ENCODE data around the gene NPIPA8. TPM values are rescaled to one million over a fixed set of nuclear protein-coding genes. Genes with fewer than 3 reads are reported as not detected.
"Not testable (repeated sequence)": the region's sequence is repeated elsewhere in the genome, so short reads cannot be mapped to it uniquely, and the experiment has no call there.

The NPIPA8 gene
- total and polyA plus RNA-seq, 9 of the 15 experiments (the other 6 are each of a cell fraction or from before 2014, with no cell fraction given): 1.8 to 28.9 (median 10.9) TPM

DNA sequence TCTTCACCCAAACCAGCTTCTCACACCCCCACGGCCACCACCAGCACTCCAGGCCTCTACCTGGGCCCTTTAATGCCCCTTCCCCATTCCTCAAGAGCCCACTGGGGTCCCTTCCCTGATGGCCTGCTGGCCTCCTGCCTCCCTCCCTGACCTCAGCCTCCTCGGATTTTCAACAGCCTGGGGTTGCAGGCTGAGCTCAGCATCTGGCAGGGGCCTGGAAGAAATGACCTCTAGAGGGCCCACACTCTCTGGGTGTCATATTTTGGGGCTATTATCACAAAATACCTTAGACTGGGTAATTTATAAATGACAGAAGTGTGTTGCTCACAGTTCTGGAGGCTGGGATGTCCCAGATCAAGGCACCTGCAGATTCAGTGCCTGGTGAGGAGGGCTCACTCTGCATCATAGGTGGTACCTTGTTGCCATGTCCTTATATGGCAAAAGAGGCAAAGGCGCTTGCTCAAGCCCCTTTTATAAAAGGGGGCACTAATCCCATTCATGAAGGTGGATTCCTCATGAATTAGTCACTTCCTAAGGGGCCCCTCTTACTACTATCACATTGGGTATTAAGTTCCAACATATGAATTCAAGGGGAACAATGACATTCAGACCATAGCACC lies 43.1 kb downstream of the NPIPA8 start:
- H3K9me1 ChIP-seq (ENCODE audit: control insufficient read depth, insufficient read depth, low read length); in situ Hi-C loops (cut with MboI); H3K9ac ChIP-seq (ENCODE audit: insufficient read depth in 1 of 2, low read depth in 2 of 2, low read length in 2 of 2); H3K4me1 ChIP-seq (replicated peaks in 1 of 2; ENCODE audit: control insufficient read depth in 2 of 2, insufficient read depth in 2 of 2, low read length in 2 of 2); CTCF ChIA-PET (ENCODE audit: low intra/inter-chr PET ratio); H3K27ac ChIP-seq (ENCODE audit: extremely low read depth, low read depth, low read length); H2AFZ ChIP-seq (ENCODE audit: low read depth, low read length); BruUV-seq (replicated peaks); H3K36me3 ChIP-seq (ENCODE audit: control insufficient read depth, insufficient read depth, low read length); H4K20me1 ChIP-seq (replicated peaks; ENCODE audit: control insufficient read depth, insufficient read depth, low read length); H3K79me2 ChIP-seq (ENCODE audit: control insufficient read depth, insufficient read depth, low read length); H3K4me2 ChIP-seq (ENCODE audit: insufficient read depth, low read length); FAIRE-seq; intact Hi-C loops (cut with micrococcal nuclease); H3K27me3 ChIP-seq (ENCODE audit: control insufficient read depth in 2 of 2, insufficient read depth in 2 of 2, low read length in 2 of 2); ATAC-seq; H3K9me3 ChIP-seq (replicated peaks; ENCODE audit: control insufficient read depth, insufficient read depth, low read depth, low read length); POLR2A ChIA-PET; DNase-seq (ENCODE audit: extremely low read depth in 1 of 4, low spot score in 3 of 4); H3K4me3 ChIP-seq: not testable (repeated sequence)
- WGBS (ENCODE audit: insufficient coverage, low coverage, missing lambda C conversion rate): no CpG with 5 or more reads among the region's 3 CpGs

DNA sequence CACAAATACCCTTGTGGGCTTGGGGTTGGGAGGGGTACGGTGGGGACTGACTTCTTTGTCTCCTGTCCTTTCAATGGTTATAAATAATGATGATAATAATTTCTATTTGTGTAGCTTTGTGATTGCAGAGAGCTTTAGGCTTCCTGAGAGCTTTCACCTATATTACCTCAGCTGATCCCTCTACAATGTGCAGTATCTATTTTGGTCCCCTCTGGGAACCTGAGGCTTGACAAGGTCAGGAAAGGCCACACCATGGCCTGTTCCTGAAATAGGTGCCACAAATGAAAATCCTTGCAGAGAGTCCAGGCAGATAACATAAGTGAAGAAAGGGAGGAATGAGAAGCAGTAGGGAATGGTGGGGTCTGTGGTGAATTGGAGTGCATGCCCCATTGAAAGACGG lies 45.6 kb downstream of the NPIPA8 start:
- H3K79me2 ChIP-seq (ENCODE audit: control insufficient read depth, insufficient read depth, low read length); H3K9me3 ChIP-seq (replicated peaks; ENCODE audit: control insufficient read depth, insufficient read depth, low read depth, low read length); H3K4me3 ChIP-seq; ATAC-seq; FAIRE-seq; CTCF ChIA-PET (ENCODE audit: low intra/inter-chr PET ratio); in situ Hi-C loops (cut with MboI); H3K9me1 ChIP-seq (ENCODE audit: control insufficient read depth, insufficient read depth, low read length); H3K4me2 ChIP-seq (ENCODE audit: insufficient read depth, low read length); DNase-seq (ENCODE audit: extremely low read depth in 1 of 4, low spot score in 3 of 4); intact Hi-C loops (cut with micrococcal nuclease); H3K36me3 ChIP-seq (ENCODE audit: control insufficient read depth, insufficient read depth, low read length); H4K20me1 ChIP-seq (replicated peaks; ENCODE audit: control insufficient read depth, insufficient read depth, low read length); BruUV-seq (replicated peaks); H3K4me1 ChIP-seq (replicated peaks in 1 of 2; ENCODE audit: control insufficient read depth in 2 of 2, insufficient read depth in 2 of 2, low read length in 2 of 2); POLR2A ChIA-PET; H2AFZ ChIP-seq (ENCODE audit: low read depth, low read length); H3K27me3 ChIP-seq (ENCODE audit: control insufficient read depth in 2 of 2, insufficient read depth in 2 of 2, low read length in 2 of 2); H3K27ac ChIP-seq (ENCODE audit: extremely low read depth, low read depth, low read length); H3K9ac ChIP-seq (ENCODE audit: insufficient read depth in 1 of 2, low read depth in 2 of 2, low read length in 2 of 2): not testable (repeated sequence)
- WGBS (ENCODE audit: insufficient coverage, low coverage, missing lambda C conversion rate): no CpG with 5 or more reads among the region's 2 CpGs

DNA sequence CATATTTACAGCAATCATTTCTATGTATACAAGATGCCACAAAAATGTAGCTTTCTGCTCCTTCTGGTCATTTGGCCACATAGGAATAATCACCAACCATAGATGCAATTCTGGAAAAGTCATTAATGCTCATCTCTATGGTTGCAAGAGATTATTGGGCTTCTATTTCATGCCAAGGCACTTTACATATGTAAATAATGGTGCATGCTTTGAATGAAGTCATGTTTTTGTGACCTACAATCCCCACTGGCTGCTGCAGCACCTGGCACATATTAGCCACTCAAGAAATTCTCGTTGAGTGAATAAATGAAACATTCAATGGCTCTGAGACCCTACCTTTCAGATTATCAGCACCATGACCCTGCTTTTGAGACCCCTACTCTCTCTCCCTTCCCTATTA lies 50.2 kb downstream of the NPIPA8 start:
- H4K20me1 ChIP-seq (replicated peaks; ENCODE audit: control insufficient read depth, insufficient read depth, low read length); H2AFZ ChIP-seq (ENCODE audit: low read depth, low read length); H3K27me3 ChIP-seq (ENCODE audit: control insufficient read depth in 2 of 2, insufficient read depth in 2 of 2, low read length in 2 of 2); H3K79me2 ChIP-seq (ENCODE audit: control insufficient read depth, insufficient read depth, low read length); FAIRE-seq; ATAC-seq; H3K9ac ChIP-seq (ENCODE audit: insufficient read depth in 1 of 2, low read depth in 2 of 2, low read length in 2 of 2); POLR2A ChIA-PET; H3K9me3 ChIP-seq (replicated peaks; ENCODE audit: control insufficient read depth, insufficient read depth, low read depth, low read length); H3K36me3 ChIP-seq (ENCODE audit: control insufficient read depth, insufficient read depth, low read length); CTCF ChIA-PET (ENCODE audit: low intra/inter-chr PET ratio); H3K4me3 ChIP-seq; H3K9me1 ChIP-seq (ENCODE audit: control insufficient read depth, insufficient read depth, low read length); intact Hi-C loops (cut with micrococcal nuclease); in situ Hi-C loops (cut with MboI); DNase-seq (ENCODE audit: extremely low read depth in 1 of 4, low spot score in 3 of 4); BruUV-seq (replicated peaks); H3K4me2 ChIP-seq (ENCODE audit: insufficient read depth, low read length); H3K4me1 ChIP-seq (replicated peaks in 1 of 2; ENCODE audit: control insufficient read depth in 2 of 2, insufficient read depth in 2 of 2, low read length in 2 of 2); H3K27ac ChIP-seq (ENCODE audit: extremely low read depth, low read depth, low read length): not testable (repeated sequence)
- no CpG with 5 or more reads among the region's 1 CpG for WGBS (ENCODE audit: insufficient coverage, low coverage, missing lambda C conversion rate)

DNA sequence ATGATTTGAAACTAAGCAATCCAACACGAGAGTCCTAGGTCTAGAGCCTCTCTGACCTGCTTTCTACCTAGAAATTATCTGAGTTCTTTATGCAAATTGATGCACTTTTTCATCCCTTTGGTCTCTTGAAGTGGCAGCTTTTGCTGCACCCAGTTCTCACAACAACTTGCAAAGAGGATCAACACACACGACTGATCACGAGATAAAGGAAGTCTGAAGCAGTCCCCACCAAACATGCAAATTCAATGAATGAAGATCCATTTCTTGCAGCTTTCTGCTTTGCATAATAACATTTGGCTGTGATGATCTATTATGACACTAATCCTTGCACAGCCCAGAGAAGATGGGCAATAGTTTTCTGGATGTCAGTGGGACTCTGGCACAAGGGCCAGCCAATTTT lies 56.2 kb downstream of the NPIPA8 start:
- H3K4me1 ChIP-seq (replicated peaks in 1 of 2; ENCODE audit: control insufficient read depth in 2 of 2, insufficient read depth in 2 of 2, low read length in 2 of 2); ATAC-seq; H4K20me1 ChIP-seq (replicated peaks; ENCODE audit: control insufficient read depth, insufficient read depth, low read length); CTCF ChIA-PET (ENCODE audit: low intra/inter-chr PET ratio); FAIRE-seq; intact Hi-C loops (cut with micrococcal nuclease); H3K27me3 ChIP-seq (ENCODE audit: control insufficient read depth in 2 of 2, insufficient read depth in 2 of 2, low read length in 2 of 2); BruUV-seq (replicated peaks); in situ Hi-C loops (cut with MboI); H3K36me3 ChIP-seq (ENCODE audit: control insufficient read depth, insufficient read depth, low read length); H3K4me3 ChIP-seq; DNase-seq (ENCODE audit: extremely low read depth in 1 of 4, low spot score in 3 of 4); H2AFZ ChIP-seq (ENCODE audit: low read depth, low read length); H3K4me2 ChIP-seq (ENCODE audit: insufficient read depth, low read length); H3K9me1 ChIP-seq (ENCODE audit: control insufficient read depth, insufficient read depth, low read length); H3K9me3 ChIP-seq (replicated peaks; ENCODE audit: control insufficient read depth, insufficient read depth, low read depth, low read length); POLR2A ChIA-PET; H3K9ac ChIP-seq (ENCODE audit: insufficient read depth in 1 of 2, low read depth in 2 of 2, low read length in 2 of 2); H3K27ac ChIP-seq (ENCODE audit: extremely low read depth, low read depth, low read length); H3K79me2 ChIP-seq (ENCODE audit: control insufficient read depth, insufficient read depth, low read length): not testable (repeated sequence)
- WGBS (ENCODE audit: insufficient coverage, low coverage, missing lambda C conversion rate): no CpG with 5 or more reads among the region's 3 CpGs

All from K562 (cell line).